ENCODE results near the gene PLEKHA7.

The PLEKHA7 gene

GRCh38 chr11:16863389-16863788 is 150.8 kb downstream of the PLEKHA7 start:
- H3K27me3 ChIP-seq (ENCODE audit: insufficient read depth, poor library complexity, severe bottlenecking), result no peaks in the 10 kb centered on the region

DNA sequence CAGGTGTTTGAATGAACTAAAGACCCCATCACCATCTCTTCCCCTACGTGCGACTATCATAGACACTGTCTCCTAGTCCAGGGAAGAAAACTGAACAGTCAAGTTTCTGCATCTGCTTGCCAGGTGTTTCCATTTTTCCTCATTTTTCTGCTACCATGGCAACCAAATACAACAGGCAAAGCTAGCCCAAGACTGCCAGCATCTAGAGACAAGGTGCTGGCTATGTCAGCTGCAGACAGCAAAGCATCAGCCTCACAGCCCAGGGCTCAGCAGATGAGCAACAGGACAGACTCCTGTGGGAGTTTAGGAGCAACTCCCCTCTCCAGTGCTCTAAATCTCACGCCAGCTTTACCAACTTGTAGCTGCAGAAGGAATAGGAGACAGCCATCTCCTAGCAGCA is 151.5 kb downstream of the PLEKHA7 start:
- H3K27ac ChIP-seq (replicated peaks), result no peak overlapping the region
- no peak for DNase-seq (ENCODE audit: low read depth in 1 of 2, low spot score in 1 of 2)
- no peak overlapping the region for H3K4me3 ChIP-seq (replicated peaks; ENCODE audit: insufficient read depth, low read length)
- TF ChIP-seq REST (IDR thresholded peaks at IDR 0.05; ENCODE audit: insufficient replicate concordance, low read depth) (no peak), SPI1 (IDR thresholded peaks at IDR 0.05; ENCODE audit: borderline replicate concordance, low read depth) (no peak), POLR2AphosphoS5 (IDR thresholded peaks at IDR 0.05; ENCODE audit: low read depth) (no peak), GABPA (IDR thresholded peaks at IDR 0.05; ENCODE audit: low read depth) (no peak), CTCF (IDR thresholded peaks at IDR 0.05; ENCODE audit: insufficient read depth, low read length) (no peak)
- H3K27me3 ChIP-seq (ENCODE audit: insufficient read depth, poor library complexity, severe bottlenecking), result no peaks in the 10 kb centered on the region

More at GRCh38 chr11:16863389-16863788, 150.8 kb downstream of the PLEKHA7 start:
- Histone ChIP-seq H3K4me3 (replicated peaks; ENCODE audit: insufficient read depth, low read length) (no peak overlapping the region), H3K27ac (replicated peaks) (no peak overlapping the region)
- DNase-seq (ENCODE audit: low read depth in 1 of 2, low spot score in 1 of 2), result no peak
- TF ChIP-seq CTCF (IDR thresholded peaks at IDR 0.05; ENCODE audit: insufficient read depth, low read length) (no peak), POLR2AphosphoS5 (IDR thresholded peaks at IDR 0.05; ENCODE audit: low read depth) (no peak), GABPA (IDR thresholded peaks at IDR 0.05; ENCODE audit: low read depth) (no peak), REST (IDR thresholded peaks at IDR 0.05; ENCODE audit: insufficient replicate concordance, low read depth) (no peak), SPI1 (IDR thresholded peaks at IDR 0.05; ENCODE audit: borderline replicate concordance, low read depth) (no peak)

DNA sequence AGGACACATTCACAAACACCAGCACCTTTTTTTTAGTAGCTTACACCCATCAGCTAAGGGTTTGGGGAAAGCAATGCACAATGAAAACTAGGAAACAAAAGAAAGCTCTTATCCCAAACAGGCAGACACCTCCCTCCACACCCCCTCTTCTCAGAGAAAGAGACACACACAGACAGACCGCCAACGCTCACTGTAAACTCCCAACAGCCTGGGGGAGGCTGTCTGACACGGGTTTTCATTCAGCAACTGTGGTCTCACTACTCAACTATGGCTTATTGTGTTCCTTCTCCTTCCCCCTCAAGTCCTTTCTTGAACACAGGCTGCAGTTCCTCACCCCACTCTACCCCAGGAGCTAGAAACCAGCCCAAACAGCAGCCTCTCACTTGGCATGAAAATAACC is 152.4 kb downstream of the PLEKHA7 start:
- Histone ChIP-seq H3K27ac (replicated peaks) (no peak overlapping the region), H3K4me3 (replicated peaks; ENCODE audit: insufficient read depth, low read length) (no peak overlapping the region), H3K27me3 (ENCODE audit: insufficient read depth, poor library complexity, severe bottlenecking) (no peaks in the 10 kb centered on the region)
- TF ChIP-seq CTCF (IDR thresholded peaks at IDR 0.05; ENCODE audit: insufficient read depth, low read length) (no peak), SPI1 (IDR thresholded peaks at IDR 0.05; ENCODE audit: borderline replicate concordance, low read depth) (no peak), GABPA (IDR thresholded peaks at IDR 0.05; ENCODE audit: low read depth) (no peak), POLR2AphosphoS5 (IDR thresholded peaks at IDR 0.05; ENCODE audit: low read depth) (no peak), REST (IDR thresholded peaks at IDR 0.05; ENCODE audit: insufficient replicate concordance, low read depth) (no peak)
- DNase-seq (ENCODE audit: low read depth in 1 of 2, low spot score in 1 of 2), result no peak
